CD4-positive, alpha-beta memory T cell (primary cell): ENCODE results near the gene TGFB2. TPM values are rescaled to one million over a fixed set of nuclear protein-coding genes. Genes with fewer than 3 reads are reported as not detected.

ENCODE experiments used
- CTCF ChIA-PET: fragments of 350-600 bp; sonication (Branson Sonifier 250); formaldehyde crosslinking; loops from one replicate; lab custom pipeline; 2021; ENCODE audit warnings: inconsistent platforms; ENCODE audit not compliant: partially characterized antibody; lab: Charles Lee
- POLR2A ChIA-PET: fragments of 350-600 bp; sonication (Branson Sonifier 250); formaldehyde crosslinking; loops from one replicate; lab custom pipeline; 2021; ENCODE audit not compliant: partially characterized antibody; lab: Charles Lee
- DNase-seq, 5 donors: peaks; one replicate each; pipeline versions ENCODE4 v3.0.0 to v3.0.0-alpha.2; 2020 to 2022; ENCODE audit warnings: mixed read lengths in 1 of 5
- H3K27ac ChIP-seq: one replicate; pipeline ENCODE4 v1.7.0; 2013; ENCODE audit warnings: low read depth, low read length
- H3K27me3 ChIP-seq: 2 replicates; pipeline ENCODE4 v1.7.0; 2013; ENCODE audit warnings: mild to moderate bottlenecking, low read length, moderate library complexity; ENCODE audit not compliant: insufficient read depth
- H3K36me3 ChIP-seq: 2 replicates; pipeline ENCODE4 v1.7.0; 2013; ENCODE audit warnings: mild to moderate bottlenecking, low read length, moderate library complexity; ENCODE audit not compliant: insufficient read depth
- H3K4me1 ChIP-seq: 2 replicates; pipeline ENCODE4 v1.7.0; 2013; ENCODE audit warnings: mild to moderate bottlenecking, low read length, moderate library complexity; ENCODE audit not compliant: insufficient read depth
- H3K4me3 ChIP-seq, 2 donors: one replicate each; pipeline ENCODE4 v1.7.0; 2013; ENCODE audit warnings: low read length in 2 of 2, mild to moderate bottlenecking in 1 of 2
- H3K9me3 ChIP-seq, 2 donors: one replicate each; pipeline ENCODE4 v1.7.0; 2013; ENCODE audit warnings: low read length in 2 of 2, control low read depth in 1 of 2; ENCODE audit not compliant: control insufficient read depth in 1 of 2
- H3K27ac Mint-ChIP-seq, 7 donors: one replicate each; pipeline ENCODE4 v1.8.0; 2020 to 2021; ENCODE audit warnings: mixed read lengths in 7 of 7, mild to moderate bottlenecking in 6 of 7, inconsistent platforms in 3 of 7, moderate library complexity in 3 of 7
- H3K27me3 Mint-ChIP-seq, 2 donors: one replicate each; pipeline ENCODE4 v1.8.0; 2020 to 2021; ENCODE audit warnings: mixed read lengths in 2 of 2
- H3K36me3 Mint-ChIP-seq, 2 donors: one replicate each; pipeline ENCODE4 v1.8.0; 2020 to 2021; ENCODE audit warnings: mixed read lengths in 2 of 2, inconsistent platforms in 1 of 2, mild to moderate bottlenecking in 1 of 2
- H3K4me1 Mint-ChIP-seq, 4 donors: one replicate each; pipeline ENCODE4 v1.8.0; 2020 to 2021; ENCODE audit warnings: mixed read lengths in 4 of 4, mild to moderate bottlenecking in 1 of 4
- H3K4me3 Mint-ChIP-seq, 8 donors: one replicate each; pipeline ENCODE4 v1.8.0; 2020 to 2021; ENCODE audit warnings: mixed read lengths in 8 of 8, mild to moderate bottlenecking in 7 of 8, moderate library complexity in 6 of 8, inconsistent platforms in 3 of 8
- H3K9me3 Mint-ChIP-seq, 8 donors: one replicate each; pipeline ENCODE4 v1.8.0; 2020 to 2021; ENCODE audit warnings: mixed read lengths in 8 of 8, mild to moderate bottlenecking in 5 of 8, inconsistent platforms in 3 of 8, moderate library complexity in 1 of 8
- intact Hi-C: fragments of 100-400 bp; cut with micrococcal nuclease; formaldehyde crosslinking; loops from one replicate; pipeline ENCODE4 v1.15.1; 2023
- polyA plus RNA-seq, 2 donors: library from polyadenylated mRNA; unstranded; fragments of 300-500 nt; fragmentation: Illumina TruSeq; gene quantifications; one replicate each; pipeline ENCODE4 v1.2.3, GENCODE V29; 2021
- total RNA-seq, 2 experiments: library from RNA; stranded (reverse); gene quantifications; one replicate each; pipeline ENCODE4 v1.2.3, GENCODE V29; 2021

The TGFB2 gene
- total and polyA plus RNA-seq, 4 experiments from 2014 or later: not detected

DNA sequence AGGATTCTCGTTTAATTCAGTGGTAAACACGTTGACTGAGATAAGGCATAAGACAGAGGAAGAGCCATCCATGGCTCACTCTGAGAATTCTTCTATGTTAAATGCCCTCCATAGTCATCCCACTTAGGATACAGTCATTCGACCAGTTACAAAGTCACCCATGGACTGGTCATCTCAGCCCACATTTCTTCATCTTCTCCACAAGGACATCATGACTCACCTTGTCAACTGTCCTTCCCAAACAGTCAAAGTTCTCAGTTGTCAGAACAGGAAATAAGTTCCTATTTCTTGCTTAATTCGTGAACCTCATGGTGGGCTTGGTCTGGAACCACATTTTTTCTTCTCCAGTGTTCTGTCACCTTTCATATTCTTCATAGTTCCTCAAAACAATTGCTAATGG is 133.2 kb downstream of the TGFB2 start:
- Mint-ChIP-seq H3K36me3 (no peaks in the 10 kb centered on the region), H3K4me3 (no peak overlapping the region)

DNA sequence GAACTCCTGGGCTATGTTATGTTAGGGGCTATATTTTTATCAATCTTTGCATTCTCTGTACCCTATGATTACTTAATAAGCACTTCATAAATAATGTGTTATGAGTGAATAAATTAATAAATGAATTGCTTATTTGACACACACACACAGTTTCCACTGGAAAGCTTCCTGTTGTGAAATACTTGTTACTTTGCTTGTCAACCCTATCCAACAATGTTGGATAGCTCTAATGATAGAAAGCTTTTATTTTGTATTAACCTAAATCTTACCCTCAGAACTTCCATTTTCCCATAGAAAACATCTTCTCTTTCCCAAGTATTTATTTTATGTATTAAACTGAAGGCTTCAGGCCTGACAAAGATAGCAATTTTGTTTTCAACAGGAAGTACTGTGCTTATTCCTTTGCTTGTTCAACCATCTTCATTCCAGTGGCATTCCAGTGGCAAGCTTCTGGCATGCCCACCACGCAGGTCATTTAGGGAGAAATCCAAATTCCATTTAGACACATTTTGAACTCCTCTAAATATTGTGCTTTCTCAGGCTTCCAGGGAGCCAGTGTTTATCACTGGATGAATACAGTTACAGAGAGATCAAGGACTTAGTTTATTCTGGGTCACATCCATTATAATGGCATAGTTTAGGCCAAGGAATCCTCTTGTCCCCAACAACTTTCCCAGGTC is 134.4 kb downstream of the TGFB2 start:
- intact Hi-C loops: no loop called here
- no peak overlapping the region for H3K4me3 ChIP-seq
- Mint-ChIP-seq H3K27me3 (peaks cover 0 to 3% of the 10 kb centered on the region in 2 donors), H3K4me3 (no peak overlapping the region), H3K27ac (no peak overlapping the region), H3K9me3 (peaks cover 0 to 1% (median 0%) of the 10 kb centered on the region in 8 donors), H3K36me3 (no peaks in the 10 kb centered on the region), H3K4me1 (peaks cover under 1 to 2% (median 2%) of the 10 kb centered on the region in 4 donors)
- H3K27ac ChIP-seq: no peak overlapping the region
- DNase-seq: no peak
- H3K4me1 ChIP-seq: no peaks in the 10 kb centered on the region
- H3K27me3 ChIP-seq: no peaks in the 10 kb centered on the region
- H3K9me3 ChIP-seq: no peaks in the 10 kb centered on the region
- CTCF ChIA-PET: no interaction called here
- no peaks in the 10 kb centered on the region for H3K36me3 ChIP-seq
- POLR2A ChIA-PET: no interaction called here

More for the DNA sequence above, 133.2 kb downstream of the TGFB2 start:
- no peak for DNase-seq
- intact Hi-C loops: no loop called here
- Mint-ChIP-seq H3K27me3 (peaks cover 2 to 3% of the 10 kb centered on the region in 2 donors), H3K4me1 (peaks cover 4 to 12% (median 10%) of the 10 kb centered on the region in 4 donors), H3K27ac (no peak overlapping the region), H3K9me3 (peaks cover 0 to 1% (median 0%) of the 10 kb centered on the region in 8 donors)
- H3K4me3 ChIP-seq: no peak overlapping the region
- no peaks in the 10 kb centered on the region for H3K4me1 ChIP-seq
- ChIA-PET CTCF (no interaction called here), POLR2A (no interaction called here)
- no peaks in the 10 kb centered on the region for H3K27me3 ChIP-seq
- no peaks in the 10 kb centered on the region for H3K36me3 ChIP-seq
- no peaks in the 10 kb centered on the region for H3K9me3 ChIP-seq
- no peak overlapping the region for H3K27ac ChIP-seq

DNA sequence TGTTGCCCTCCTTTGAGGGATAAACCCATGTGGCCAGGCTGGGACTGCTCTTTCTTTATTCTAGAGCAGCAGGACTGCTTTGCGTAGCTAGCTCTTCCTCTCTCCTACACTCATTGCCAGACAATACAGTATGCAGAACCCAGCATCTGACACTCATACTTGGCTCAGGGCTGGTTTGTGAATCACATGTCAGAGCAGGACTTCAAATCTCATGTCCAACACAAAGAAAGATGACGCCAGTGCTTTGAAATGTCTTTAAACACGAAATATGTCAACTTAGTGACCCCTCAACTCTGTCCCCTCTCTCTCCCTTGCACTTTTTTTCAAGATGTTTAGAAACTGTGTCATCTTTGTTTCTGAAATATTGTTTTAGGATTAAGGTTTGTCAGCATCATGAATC is 135.0 kb downstream of the TGFB2 start:
- H3K27me3 ChIP-seq: no peaks in the 10 kb centered on the region
- Mint-ChIP-seq H3K36me3 (no peaks in the 10 kb centered on the region), H3K27ac (no peak overlapping the region), H3K4me1 (no peaks in the 10 kb centered on the region), H3K27me3 (peaks cover 1 to 3% of the 10 kb centered on the region in 2 donors), H3K9me3 (peaks cover 0 to 1% (median 0%) of the 10 kb centered on the region in 8 donors), H3K4me3 (no peak overlapping the region)
- intact Hi-C loops: no loop called here
- no peak for DNase-seq
- no peaks in the 10 kb centered on the region for H3K36me3 ChIP-seq
- H3K4me3 ChIP-seq: no peak overlapping the region
- no peak overlapping the region for H3K27ac ChIP-seq
- ChIA-PET CTCF (no interaction called here), POLR2A (no interaction called here)
- H3K9me3 ChIP-seq: no peaks in the 10 kb centered on the region
- no peaks in the 10 kb centered on the region for H3K4me1 ChIP-seq

GRCh38 chr1:218480588-218481099 is 135.5 kb downstream of the TGFB2 start:
- Histone ChIP-seq H3K9me3 (no peaks in the 10 kb centered on the region), H3K36me3 (no peaks in the 10 kb centered on the region), H3K4me1 (no peaks in the 10 kb centered on the region), H3K27ac (no peak overlapping the region), H3K27me3 (no peaks in the 10 kb centered on the region), H3K4me3 (no peak overlapping the region)
- Mint-ChIP-seq H3K4me1 (no peaks in the 10 kb centered on the region), H3K9me3 (peaks cover 0 to 1% (median 0%) of the 10 kb centered on the region in 8 donors), H3K27ac (no peak overlapping the region), H3K36me3 (no peaks in the 10 kb centered on the region), H3K4me3 (no peak overlapping the region), H3K27me3 (peaks cover 1 to 3% of the 10 kb centered on the region in 2 donors)
- no peak for DNase-seq
- POLR2A ChIA-PET: no interaction called here
- intact Hi-C loops: no loop called here
- CTCF ChIA-PET: no interaction called here

- ChIA-PET CTCF (no interaction called here), POLR2A (no interaction called here)
- Histone ChIP-seq H3K27me3 (no peaks in the 10 kb centered on the region), H3K4me1 (no peaks in the 10 kb centered on the region), H3K4me3 (no peak overlapping the region), H3K9me3 (no peaks in the 10 kb centered on the region), H3K36me3 (no peaks in the 10 kb centered on the region), H3K27ac (no peak overlapping the region)
- Mint-ChIP-seq H3K4me1 (no peaks in the 10 kb centered on the region), H3K27ac (no peak overlapping the region), H3K36me3 (no peaks in the 10 kb centered on the region), H3K4me3 (no peak overlapping the region), H3K27me3 (peaks cover 1 to 3% of the 10 kb centered on the region in 2 donors), H3K9me3 (peaks cover 0 to 1% (median 0%) of the 10 kb centered on the region in 8 donors)
- intact Hi-C loops: no loop called here
- no peak for DNase-seq
These were observed 136.1 kb downstream of the TGFB2 start for GRCh38 chr1:218481116-218481775.

DNA sequence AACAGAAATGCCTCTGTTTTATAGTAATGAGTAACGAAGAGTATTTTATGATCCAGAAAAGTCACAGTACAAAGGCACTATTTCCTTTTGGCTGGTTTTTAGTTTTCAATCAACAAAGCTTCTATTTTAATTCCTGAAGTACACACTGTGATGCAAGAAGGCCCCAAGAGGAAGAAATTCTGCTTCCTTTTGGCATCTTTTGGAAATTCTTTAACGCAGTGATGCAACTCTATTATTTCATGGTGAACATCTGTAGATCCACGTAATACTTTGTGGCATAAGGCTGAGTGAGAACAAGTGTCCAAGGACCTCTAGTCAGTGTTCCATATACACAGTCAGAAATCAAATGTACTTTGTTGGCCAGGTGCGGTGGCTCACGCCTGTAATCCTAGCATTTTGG is 137.5 kb downstream of the TGFB2 start:
- Mint-ChIP-seq H3K27me3 (peaks cover 1% of the 10 kb centered on the region in 2 donors), H3K27ac (no peak overlapping the region), H3K4me1 (no peaks in the 10 kb centered on the region), H3K36me3 (no peaks in the 10 kb centered on the region), H3K9me3 (peaks cover 0 to 2% (median 0%) of the 10 kb centered on the region in 8 donors), H3K4me3 (no peak overlapping the region)
- Histone ChIP-seq H3K27me3 (no peaks in the 10 kb centered on the region), H3K9me3 (no peaks in the 10 kb centered on the region), H3K27ac (no peak overlapping the region), H3K4me1 (no peaks in the 10 kb centered on the region), H3K4me3 (no peak overlapping the region), H3K36me3 (no peaks in the 10 kb centered on the region)
- ChIA-PET CTCF (no interaction called here), POLR2A (no interaction called here)
- no peak for DNase-seq
- intact Hi-C loops: no loop called here

DNA sequence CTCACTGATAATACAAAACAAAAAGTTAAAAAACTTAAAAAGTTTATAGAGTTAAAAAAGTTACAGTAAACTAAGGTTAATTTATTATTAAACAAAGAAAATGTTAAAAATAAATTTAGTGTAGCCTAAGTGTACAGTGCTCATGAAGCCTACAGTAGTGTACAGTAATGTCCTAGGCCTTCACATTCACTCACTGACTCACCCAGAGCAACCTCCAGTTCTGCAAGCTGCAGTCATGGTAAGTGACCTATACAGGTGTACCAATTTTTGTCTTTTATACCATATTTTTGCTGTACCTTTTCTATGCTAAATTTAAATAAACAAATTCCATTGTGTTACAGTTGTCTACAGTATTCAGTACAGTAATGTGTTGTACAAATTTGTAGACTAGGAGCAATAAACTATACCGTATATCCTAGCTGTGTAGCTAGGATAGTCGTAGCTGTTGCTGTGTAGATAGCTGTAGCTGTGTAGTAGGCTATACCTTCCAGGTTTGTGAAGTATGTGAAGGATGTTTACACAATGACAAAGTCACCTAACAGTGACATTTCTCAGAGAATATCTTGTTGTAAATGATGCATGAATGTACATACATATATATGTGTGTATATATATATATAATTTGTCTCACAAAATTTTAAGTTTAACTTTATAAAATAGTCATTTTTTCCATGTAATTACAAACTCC is 140.2 kb downstream of the TGFB2 start:
- intact Hi-C loops: no loop called here

More for the DNA sequence above, 140.2 kb downstream of the TGFB2 start:
- H3K4me3 ChIP-seq: no peak overlapping the region
- no peaks in the 10 kb centered on the region for H3K4me1 ChIP-seq
- POLR2A ChIA-PET: no interaction called here
- Mint-ChIP-seq H3K4me1 (no peaks in the 10 kb centered on the region), H3K27me3 (peaks cover 1 to 3% of the 10 kb centered on the region in 2 donors), H3K9me3 (peaks cover 0 to 2% (median 0%) of the 10 kb centered on the region in 8 donors), H3K27ac (no peak overlapping the region), H3K4me3 (no peak overlapping the region), H3K36me3 (no peaks in the 10 kb centered on the region)
- no peak for DNase-seq
- no peak overlapping the region for H3K27ac ChIP-seq
- no peaks in the 10 kb centered on the region for H3K36me3 ChIP-seq
- no peaks in the 10 kb centered on the region for H3K27me3 ChIP-seq
- H3K9me3 ChIP-seq: no peaks in the 10 kb centered on the region
- CTCF ChIA-PET: interaction anchor here (1.2 kb wide), 1 partner anchor 39 kb away, joined by 3 read pairs; no protein-coding TSS in a partner anchor
